Neural crest cell (in vitro differentiated cells): ENCODE data around the gene RNF222. TPM values are rescaled to one million over a fixed set of nuclear protein-coding genes. Genes with fewer than 3 reads are reported as not detected.
"Not testable (repeated sequence)": the region's sequence is repeated elsewhere in the genome, so short reads cannot be mapped to it uniquely, and the experiment has no call there.

Experiments
- DNase-seq: peaks from one replicate; pipeline ENCODE4 v3.0.0; 2021; ENCODE audit warnings: low read depth, mixed read lengths, low spot score
- H3K27ac Mint-ChIP-seq: one replicate; pipeline ENCODE4 v1.8.0; 2021; ENCODE audit warnings: mild to moderate bottlenecking, mixed read lengths; ENCODE audit not compliant: unreplicated experiment
- H3K27me3 Mint-ChIP-seq: 2 replicates; pipeline ENCODE4 v1.8.0; 2021; ENCODE audit warnings: low read depth, mild to moderate bottlenecking, mixed read lengths
- H3K36me3 Mint-ChIP-seq: 2 replicates; pipeline ENCODE4 v1.8.0; 2021; ENCODE audit warnings: low read depth, mild to moderate bottlenecking, mixed read lengths
- H3K4me1 Mint-ChIP-seq: 2 replicates; pipeline ENCODE4 v1.8.0; 2021; ENCODE audit warnings: mixed read lengths
- H3K4me3 Mint-ChIP-seq: one replicate; pipeline ENCODE4 v1.8.0; 2021; ENCODE audit warnings: mild to moderate bottlenecking, mixed read lengths
- H3K9me3 Mint-ChIP-seq: 2 replicates; pipeline ENCODE4 v1.8.0; 2021; ENCODE audit warnings: mixed read lengths
- total RNA-seq: library from RNA; stranded (reverse); gene quantifications from 2 replicates; pipeline ENCODE4 v1.2.1, GENCODE V29; 2021
- TF ChIP-seq, protein P1 (sequence below): fragments of 200-600 bp; sonication (generic); conservative IDR thresholded peaks from 2 replicates; pipeline ENCODE4 v1.5.0; 2021; ENCODE audit warnings: antibody characterized with exemption, mild to moderate bottlenecking

RNF222 gene
- total RNA-seq, 1 donor from 2014 or later, result not detected

DNA sequence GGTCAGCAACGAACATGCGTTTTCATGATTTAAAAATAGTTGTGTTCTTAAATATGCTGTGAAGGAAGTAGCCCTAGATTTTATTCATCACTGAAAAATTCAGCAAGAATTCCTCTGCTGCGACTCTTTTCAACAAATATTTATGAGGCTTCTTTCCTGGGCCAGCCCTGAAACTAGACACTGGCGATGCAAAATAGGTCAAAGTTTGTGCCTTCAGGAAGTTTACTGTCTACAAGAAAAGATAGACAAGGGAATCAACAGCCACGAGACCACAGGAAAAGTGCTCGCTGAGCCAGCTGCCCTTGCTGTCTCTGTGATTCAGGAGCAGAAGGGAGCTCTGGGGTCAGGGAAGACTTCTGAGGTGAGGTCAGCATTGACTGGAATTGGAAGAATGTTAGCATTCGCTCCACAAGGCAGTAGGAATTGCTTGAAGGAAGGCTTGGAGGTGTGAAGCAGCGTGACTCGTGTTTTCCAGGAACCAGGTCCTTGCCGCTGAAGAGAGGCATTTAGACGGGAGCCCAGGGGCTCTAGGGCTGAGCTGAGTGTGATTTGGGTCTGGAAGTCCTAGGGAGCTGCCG, 12.7 kb downstream of the RNF222 start:
- Mint-ChIP-seq H3K27ac (no peak overlapping the region), H3K4me3 (peak overlapping the region; percentile 100), H3K9me3 (no peaks in the 10 kb centered on the region), H3K36me3 (peaks cover 14% of the 10 kb centered on the region), H3K4me1 (peaks cover 41% of the 10 kb centered on the region), H3K27me3 (no peaks in the 10 kb centered on the region)
- DNase-seq, result no peak
- TF ChIP-seq, protein P1, sequence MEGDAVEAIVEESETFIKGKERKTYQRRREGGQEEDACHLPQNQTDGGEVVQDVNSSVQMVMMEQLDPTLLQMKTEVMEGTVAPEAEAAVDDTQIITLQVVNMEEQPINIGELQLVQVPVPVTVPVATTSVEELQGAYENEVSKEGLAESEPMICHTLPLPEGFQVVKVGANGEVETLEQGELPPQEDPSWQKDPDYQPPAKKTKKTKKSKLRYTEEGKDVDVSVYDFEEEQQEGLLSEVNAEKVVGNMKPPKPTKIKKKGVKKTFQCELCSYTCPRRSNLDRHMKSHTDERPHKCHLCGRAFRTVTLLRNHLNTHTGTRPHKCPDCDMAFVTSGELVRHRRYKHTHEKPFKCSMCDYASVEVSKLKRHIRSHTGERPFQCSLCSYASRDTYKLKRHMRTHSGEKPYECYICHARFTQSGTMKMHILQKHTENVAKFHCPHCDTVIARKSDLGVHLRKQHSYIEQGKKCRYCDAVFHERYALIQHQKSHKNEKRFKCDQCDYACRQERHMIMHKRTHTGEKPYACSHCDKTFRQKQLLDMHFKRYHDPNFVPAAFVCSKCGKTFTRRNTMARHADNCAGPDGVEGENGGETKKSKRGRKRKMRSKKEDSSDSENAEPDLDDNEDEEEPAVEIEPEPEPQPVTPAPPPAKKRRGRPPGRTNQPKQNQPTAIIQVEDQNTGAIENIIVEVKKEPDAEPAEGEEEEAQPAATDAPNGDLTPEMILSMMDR, result no peak

DNA sequence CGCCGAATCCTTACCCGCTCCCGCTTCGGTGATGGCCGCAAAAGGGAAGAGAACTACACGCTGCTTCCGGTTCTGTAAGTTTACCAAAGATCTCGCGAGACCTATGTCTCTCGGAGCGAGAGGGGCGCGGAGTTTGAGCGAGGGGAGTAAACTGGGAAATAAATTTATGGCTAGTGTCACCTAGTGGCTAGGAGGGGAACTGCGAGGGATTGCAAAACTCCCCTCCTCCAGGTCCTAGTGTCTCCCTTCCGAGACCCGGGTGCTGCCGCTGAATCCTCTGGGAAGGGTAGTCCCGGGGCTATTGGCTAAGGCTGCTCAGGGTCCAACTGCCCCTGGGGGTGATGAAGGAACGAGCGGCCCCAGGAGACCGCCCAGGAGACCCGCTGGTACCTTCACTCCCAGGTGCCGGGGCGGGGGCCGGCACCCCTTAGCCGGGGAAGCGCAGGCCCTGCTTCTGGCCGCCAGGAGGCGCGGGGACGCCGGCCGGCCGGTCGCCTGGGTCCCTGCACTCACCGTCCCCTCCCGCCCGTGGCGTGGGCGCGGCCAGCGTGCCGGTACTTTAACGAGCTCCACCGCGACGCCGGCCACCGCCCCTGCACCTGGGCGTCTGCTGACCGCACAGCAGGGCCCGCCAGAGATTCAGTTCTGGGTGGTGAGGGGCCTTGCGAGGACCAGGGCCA, 14.3 kb downstream of the RNF222 start, which contains the start of gene RPL26:
TSS of gene RPL26 (minus strand) at position 51 of the 680 bp plus-strand sequence. CDS start 883 bp downstream, outside the sequence.
- peaks cover 48% of the 10 kb centered on the region for H3K4me1 Mint-ChIP-seq
- peak within 1 kb of the TSS; percentile 100 for H3K27ac Mint-ChIP-seq
- peak; percentile 94 for DNase-seq
- peak within 1 kb of the TSS; percentile 100 for H3K4me3 Mint-ChIP-seq
- TF ChIP-seq, protein P1, result peak; percentile 99
- H3K9me3 Mint-ChIP-seq, result no peaks in the 10 kb centered on the region
- H3K36me3 Mint-ChIP-seq, result peaks cover 23% of the 10 kb centered on the region
- H3K27me3 Mint-ChIP-seq, result no peaks in the 10 kb centered on the region

DNA sequence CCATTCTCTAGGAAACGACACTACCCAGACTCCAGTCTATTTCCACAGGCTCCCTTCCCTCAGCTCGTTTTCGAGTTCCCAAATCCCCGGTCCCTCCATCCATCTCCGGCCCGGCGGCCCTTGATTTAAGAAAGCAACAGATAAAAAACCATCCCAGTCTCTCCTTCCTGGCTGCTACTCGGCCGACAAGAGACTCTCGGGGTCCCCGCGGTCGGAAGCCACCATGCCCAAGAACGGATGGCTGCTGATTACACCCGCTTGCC, 14.8 kb downstream of the RNF222 start:
- TF ChIP-seq, protein P1, result no peak
- Mint-ChIP-seq H3K36me3 (peaks cover 23% of the 10 kb centered on the region), H3K9me3 (no peaks in the 10 kb centered on the region), H3K4me1 (peaks cover 48% of the 10 kb centered on the region), H3K27me3 (no peaks in the 10 kb centered on the region), H3K27ac (peak overlapping the region; percentile 100), H3K4me3 (peak overlapping the region; percentile 100)
- DNase-seq, result no peak

DNA sequence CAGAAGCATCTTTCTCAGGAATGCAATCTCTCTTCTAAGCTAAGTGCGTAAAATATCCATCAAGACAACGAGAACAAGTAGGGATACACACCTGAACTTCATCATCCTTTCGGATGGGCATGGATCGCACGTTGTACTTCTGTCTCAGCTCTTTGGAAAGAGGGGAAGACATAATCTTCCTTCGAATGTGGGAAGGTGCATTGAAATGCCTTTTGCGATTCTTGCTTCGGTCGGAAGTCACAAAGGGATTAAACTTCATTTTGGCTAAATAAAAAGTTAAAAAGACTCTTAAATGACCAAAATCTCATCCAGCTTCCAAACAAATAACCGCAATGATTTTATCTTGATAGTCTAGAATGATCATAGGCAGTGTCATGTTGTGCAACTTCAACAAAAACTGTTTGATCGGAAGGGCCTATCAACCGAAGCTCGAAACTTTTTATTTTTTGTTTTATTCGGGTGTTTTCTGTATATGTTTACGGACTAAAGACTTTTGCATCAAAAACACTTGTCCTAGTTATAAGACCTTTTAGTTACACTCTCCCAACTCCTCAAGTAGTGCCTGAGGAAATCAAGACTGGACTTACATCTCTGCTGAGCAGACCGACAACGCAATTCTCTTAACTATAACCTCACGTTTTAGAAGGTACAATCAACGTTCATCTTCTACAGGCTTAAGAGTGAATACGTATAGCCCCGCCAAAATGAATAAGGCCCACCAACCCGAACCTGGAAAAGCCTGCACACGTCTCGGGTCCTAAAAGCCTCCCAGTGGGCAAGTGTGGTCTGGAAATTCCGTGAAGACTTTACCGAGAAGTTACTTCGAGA, 15.4 kb downstream of the RNF222 start:
- H3K9me3 Mint-ChIP-seq, result no peaks in the 10 kb centered on the region
- no peak for DNase-seq
- H3K27me3 Mint-ChIP-seq, result no peaks in the 10 kb centered on the region
- H3K27ac Mint-ChIP-seq, result peak overlapping the region; percentile 100
- TF ChIP-seq, protein P1, result no peak
- H3K36me3 Mint-ChIP-seq, result peaks cover 26% of the 10 kb centered on the region
- peaks cover 52% of the 10 kb centered on the region for H3K4me1 Mint-ChIP-seq
- peak overlapping the region; percentile 100 for H3K4me3 Mint-ChIP-seq

DNA sequence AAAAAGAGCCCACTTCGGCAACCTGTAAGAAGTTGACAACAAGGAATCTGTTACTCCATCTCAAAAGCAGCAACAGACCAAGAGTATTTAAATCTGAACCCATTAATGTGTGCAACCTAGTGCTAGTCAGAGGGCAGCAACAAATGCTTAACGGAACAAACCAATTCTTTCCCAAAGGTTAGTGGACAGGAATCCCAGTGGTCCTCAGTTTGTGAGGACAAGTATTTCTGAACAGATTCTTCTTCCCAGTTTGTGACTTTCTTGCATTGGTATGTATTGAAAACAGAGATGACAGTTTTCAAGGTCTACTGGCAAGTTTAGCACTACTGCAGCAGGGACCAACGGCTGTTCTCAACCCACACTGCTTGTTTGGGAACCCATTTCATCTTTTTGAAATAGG, 17.6 kb downstream of the RNF222 start:
- peak overlapping the region; percentile 88 for H3K4me3 Mint-ChIP-seq
- H3K27me3 Mint-ChIP-seq, result no peaks in the 10 kb centered on the region
- no peak for DNase-seq
- H3K4me1 Mint-ChIP-seq, result peaks cover 62% of the 10 kb centered on the region
- TF ChIP-seq, protein P1, result no peak
- peaks cover 34% of the 10 kb centered on the region for H3K36me3 Mint-ChIP-seq
- no peak overlapping the region for H3K27ac Mint-ChIP-seq
- no peaks in the 10 kb centered on the region for H3K9me3 Mint-ChIP-seq

DNA sequence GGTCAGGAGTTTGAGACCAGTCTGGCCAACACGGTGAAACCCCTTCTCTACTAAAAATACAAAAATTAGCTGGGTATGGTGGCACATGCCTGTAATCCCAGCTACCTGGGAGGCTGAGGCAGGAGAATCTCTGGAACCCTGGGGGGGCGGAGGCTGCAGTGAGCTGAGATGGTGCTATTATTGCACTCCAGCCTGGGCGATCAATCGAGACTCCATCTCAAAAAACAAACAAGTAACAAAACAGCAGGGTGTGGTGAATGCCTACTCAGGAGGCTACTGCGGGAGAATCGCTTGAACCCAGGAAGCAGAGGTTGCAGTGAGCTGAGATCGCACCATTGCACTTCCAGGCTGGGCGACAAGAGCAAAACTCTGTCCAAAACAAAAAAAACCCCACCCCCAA, 19.5 kb downstream of the RNF222 start:
- H3K27ac Mint-ChIP-seq, DNase-seq, H3K9me3 Mint-ChIP-seq, H3K27me3 Mint-ChIP-seq: not testable (repeated sequence)
- H3K36me3 Mint-ChIP-seq, result peaks cover 34% of the 10 kb centered on the region
- H3K4me3 Mint-ChIP-seq, result peak overlapping the region; percentile 88
- peaks cover 54% of the 10 kb centered on the region for H3K4me1 Mint-ChIP-seq
